Hepatocyte (in vitro differentiated cells): ENCODE measurements around the gene SEMA4A.

Experiments
- EZH2 ChIP-seq: fragments of 200-600 bp; sonication (generic); IDR thresholded peaks from 2 replicates; pipeline ENCODE4 v1.6.1; 2016; ENCODE audit warnings: antibody characterized with exemption, mild to moderate bottlenecking, borderline replicate concordance
- EZH2phosphoT487 ChIP-seq: fragments of 200-600 bp; sonication (generic); IDR thresholded peaks from one replicate; pipeline ENCODE4 v1.6.1; 2018; ENCODE audit warnings: antibody characterized with exemption, mild to moderate bottlenecking, low read depth, moderate library complexity; ENCODE audit not compliant: unreplicated experiment, severe bottlenecking
- TF ChIP-seq, protein P1 (sequence below): fragments of 200-600 bp; sonication (generic); IDR thresholded peaks from 2 replicates; pipeline ENCODE4 v1.5.1; 2016; ENCODE audit warnings: antibody characterized with exemption, mild to moderate bottlenecking; ENCODE audit not compliant: poor library complexity

DNA sequence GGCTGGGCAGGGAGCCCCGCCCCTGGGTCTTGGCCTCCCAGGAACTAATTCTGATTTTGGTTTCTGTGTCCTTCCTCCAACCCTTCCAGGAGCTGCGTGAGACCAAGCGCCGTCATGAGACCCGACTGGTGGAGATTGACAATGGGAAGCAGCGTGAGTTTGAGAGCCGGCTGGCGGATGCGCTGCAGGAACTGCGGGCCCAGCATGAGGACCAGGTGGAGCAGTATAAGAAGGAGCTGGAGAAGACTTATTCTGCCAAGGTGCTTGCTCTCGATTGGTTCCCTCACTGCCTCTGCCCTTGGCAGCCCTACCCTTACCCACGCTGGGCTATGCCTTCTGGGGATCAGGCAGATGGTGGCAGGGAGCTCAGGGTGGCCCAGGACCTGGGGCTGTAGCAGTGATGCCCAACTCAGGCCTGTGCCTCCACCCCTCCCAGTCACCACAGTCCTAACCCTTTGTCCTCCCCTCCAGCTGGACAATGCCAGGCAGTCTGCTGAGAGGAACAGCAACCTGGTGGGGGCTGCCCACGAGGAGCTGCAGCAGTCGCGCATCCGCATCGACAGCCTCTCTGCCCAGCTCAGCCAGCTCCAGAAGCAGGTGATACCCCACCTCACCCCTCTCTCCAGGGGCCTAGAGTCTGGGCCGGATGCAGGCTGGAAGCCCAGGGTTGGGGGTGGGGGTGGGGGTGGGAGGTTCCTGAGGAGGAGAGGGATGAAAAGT lies 18.5 kb upstream of the SEMA4A start:
- TF ChIP-seq EZH2 (no peak), EZH2phosphoT487 (no peak)
- TF ChIP-seq, protein P1, sequence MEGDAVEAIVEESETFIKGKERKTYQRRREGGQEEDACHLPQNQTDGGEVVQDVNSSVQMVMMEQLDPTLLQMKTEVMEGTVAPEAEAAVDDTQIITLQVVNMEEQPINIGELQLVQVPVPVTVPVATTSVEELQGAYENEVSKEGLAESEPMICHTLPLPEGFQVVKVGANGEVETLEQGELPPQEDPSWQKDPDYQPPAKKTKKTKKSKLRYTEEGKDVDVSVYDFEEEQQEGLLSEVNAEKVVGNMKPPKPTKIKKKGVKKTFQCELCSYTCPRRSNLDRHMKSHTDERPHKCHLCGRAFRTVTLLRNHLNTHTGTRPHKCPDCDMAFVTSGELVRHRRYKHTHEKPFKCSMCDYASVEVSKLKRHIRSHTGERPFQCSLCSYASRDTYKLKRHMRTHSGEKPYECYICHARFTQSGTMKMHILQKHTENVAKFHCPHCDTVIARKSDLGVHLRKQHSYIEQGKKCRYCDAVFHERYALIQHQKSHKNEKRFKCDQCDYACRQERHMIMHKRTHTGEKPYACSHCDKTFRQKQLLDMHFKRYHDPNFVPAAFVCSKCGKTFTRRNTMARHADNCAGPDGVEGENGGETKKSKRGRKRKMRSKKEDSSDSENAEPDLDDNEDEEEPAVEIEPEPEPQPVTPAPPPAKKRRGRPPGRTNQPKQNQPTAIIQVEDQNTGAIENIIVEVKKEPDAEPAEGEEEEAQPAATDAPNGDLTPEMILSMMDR, result no peak
